CD14-positive monocyte (primary cell): Measurements from ENCODE around the gene ALG11. TPM values are rescaled to one million over a fixed set of nuclear protein-coding genes. Genes with fewer than 3 reads are reported as not detected.

ENCODE experiments used
- DNase-seq, 3 donors: peaks; one replicate each; pipeline ENCODE4 v3.0.0-alpha.2; 2011 to 2022
- H2AFZ ChIP-seq: 2 replicates; pipeline ENCODE4 v1.6.0; 2012; ENCODE audit warnings: mild to moderate bottlenecking, low read depth, low read length, inconsistent platforms; ENCODE audit not compliant: insufficient read depth, poor library complexity, severe bottlenecking
- H3K27ac ChIP-seq, 2 donors: 1 replicate in 1 of 2; 2 replicates in 1 of 2; pipeline ENCODE4 v1.5.1; 2012 to 2013; ENCODE audit warnings: low read length in 2 of 2, control low read depth in 1 of 2, inconsistent platforms in 1 of 2, low read depth in 1 of 2, mild to moderate bottlenecking in 1 of 2
- H3K27me3 ChIP-seq, 2 donors: one replicate each; pipeline versions ENCODE4 v1.6.0 to v1.6.1; 2011 to 2013; ENCODE audit warnings: low read length in 2 of 2; ENCODE audit not compliant: control insufficient read depth in 2 of 2, insufficient read depth in 2 of 2
- H3K36me3 ChIP-seq, 2 donors: replicated peaks in 1 of 2; 1 replicate in 1 of 2; 2 replicates in 1 of 2; pipeline versions ENCODE4 v1.5.1 to v1.6.1; 2012 to 2013; ENCODE audit warnings: low read length in 2 of 2, control low read depth in 1 of 2, inconsistent platforms in 1 of 2, mild to moderate bottlenecking in 1 of 2; ENCODE audit not compliant: insufficient read depth in 2 of 2, control insufficient read depth in 1 of 2
- H3K4me1 ChIP-seq, 2 donors: 1 replicate in 1 of 2; 2 replicates in 1 of 2; pipeline versions ENCODE4 v1.5.1 to v1.6.1; 2012 to 2013; ENCODE audit warnings: low read length in 2 of 2, control low read depth in 1 of 2, inconsistent platforms in 1 of 2, mild to moderate bottlenecking in 1 of 2, moderate library complexity in 1 of 2; ENCODE audit not compliant: insufficient read depth in 2 of 2, control insufficient read depth in 1 of 2
- H3K4me2 ChIP-seq: replicated peaks from 2 replicates; pipeline ENCODE3; 2012; ENCODE audit warnings: low read length, moderate library complexity, mild to moderate bottlenecking; ENCODE audit not compliant: poor library complexity, severe bottlenecking; ENCODE audit errors: extremely low read depth
- H3K4me3 ChIP-seq, 3 experiments: fragments of 200-600 bp in 1 of 3; sonication (generic) in 1 of 3; replicated peaks in 1 of 3; 1 replicate in 2 of 3; 2 replicates in 1 of 3; pipeline ENCODE4 v1.5.1; 2011 to 2013; ENCODE audit warnings: low read length in 3 of 3, mild to moderate bottlenecking in 3 of 3, control low read depth in 2 of 3, low read depth in 2 of 3, inconsistent platforms in 1 of 3, moderate library complexity in 1 of 3
- H3K79me2 ChIP-seq: 2 replicates; pipeline ENCODE4 v1.6.0; 2012; ENCODE audit warnings: mild to moderate bottlenecking, control low read depth, inconsistent platforms, low read length, moderate library complexity; ENCODE audit not compliant: insufficient read depth
- H3K9ac ChIP-seq: 2 replicates; pipeline ENCODE4 v1.6.0; 2017; ENCODE audit warnings: low read length, mild to moderate bottlenecking; ENCODE audit not compliant: insufficient read depth, poor library complexity, severe bottlenecking
- H3K9me3 ChIP-seq, 2 donors: replicated peaks in 1 of 2; 1 replicate in 1 of 2; 2 replicates in 1 of 2; pipeline versions ENCODE4 v1.5.1 to v1.6.1; 2012 to 2013; ENCODE audit warnings: low read length in 2 of 2, control low read depth in 1 of 2; ENCODE audit not compliant: control insufficient read depth in 1 of 2, insufficient read depth in 1 of 2
- H4K20me1 ChIP-seq: 2 replicates; pipeline ENCODE4 v1.6.0; 2012; ENCODE audit warnings: mild to moderate bottlenecking, low read length, control low read depth, moderate library complexity; ENCODE audit not compliant: insufficient read depth
- H3K27ac Mint-ChIP-seq, 7 donors: one replicate each; pipeline ENCODE4 v1.8.0; 2020; ENCODE audit warnings: mild to moderate bottlenecking in 7 of 7, mixed read lengths in 7 of 7, moderate library complexity in 6 of 7, inconsistent platforms in 2 of 7
- H3K27me3 Mint-ChIP-seq, 3 donors: one replicate each; pipeline ENCODE4 v1.8.0; 2021 to 2022; ENCODE audit warnings: low read depth in 3 of 3, mild to moderate bottlenecking in 3 of 3, mixed read lengths in 3 of 3, moderate library complexity in 3 of 3, inconsistent platforms in 1 of 3
- H3K36me3 Mint-ChIP-seq, 2 donors: one replicate each; pipeline ENCODE4 v1.8.0; 2020; ENCODE audit warnings: mixed read lengths in 2 of 2, inconsistent platforms in 1 of 2, mild to moderate bottlenecking in 1 of 2
- H3K4me1 Mint-ChIP-seq: one replicate; pipeline ENCODE4 v1.8.0; 2020; ENCODE audit warnings: mild to moderate bottlenecking, mixed read lengths
- H3K4me3 Mint-ChIP-seq, 2 donors: one replicate each; pipeline ENCODE4 v1.8.0; 2020; ENCODE audit warnings: mild to moderate bottlenecking in 2 of 2, mixed read lengths in 2 of 2, moderate library complexity in 1 of 2
- H3K9me3 Mint-ChIP-seq, 7 donors: one replicate each; pipeline ENCODE4 v1.8.0; 2020 to 2022; ENCODE audit warnings: mixed read lengths in 7 of 7, mild to moderate bottlenecking in 6 of 7, moderate library complexity in 6 of 7, inconsistent platforms in 2 of 7
- WGBS: methylation state at CpG from one replicate; pipeline ENCODE4 v1.1.5; 2013; ENCODE audit warnings: missing lambda C conversion rate; ENCODE audit not compliant: insufficient coverage; 5-methylcytosine and 5-hydroxymethylcytosine counted together
- intact Hi-C, 2 donors: fragments of 100-400 bp; cut with micrococcal nuclease; formaldehyde crosslinking; loops; one replicate each; pipeline versions ENCODE4 v1.15.0 to v1.15.1; 2023
- polyA plus RNA-seq, 3 donors: library from polyadenylated mRNA; depleted of rRNA in 1 of 3; unstranded in 2 of 3; stranded (reverse) in 1 of 3; fragments of 300-500 nt in 2 of 3; fragments of >200 nt in 1 of 3; fragmentation: Illumina TruSeq in 2 of 3; gene quantifications; 1 replicate in 2 of 3; 2 replicates in 1 of 3; pipeline ENCODE4 v1.2.3, GENCODE V29; 2012 to 2021
- TF ChIP-seq, protein P1 (sequence below): fragments of 200-600 bp; IDR thresholded peaks from one replicate; pipeline ENCODE4 v1.8.0; 2022; ENCODE audit warnings: antibody characterized with exemption, mild to moderate bottlenecking

ALG11 gene
- polyA plus RNA-seq, 3 donors, result 3.7 to 16.9 (median 14.2) TPM

DNA sequence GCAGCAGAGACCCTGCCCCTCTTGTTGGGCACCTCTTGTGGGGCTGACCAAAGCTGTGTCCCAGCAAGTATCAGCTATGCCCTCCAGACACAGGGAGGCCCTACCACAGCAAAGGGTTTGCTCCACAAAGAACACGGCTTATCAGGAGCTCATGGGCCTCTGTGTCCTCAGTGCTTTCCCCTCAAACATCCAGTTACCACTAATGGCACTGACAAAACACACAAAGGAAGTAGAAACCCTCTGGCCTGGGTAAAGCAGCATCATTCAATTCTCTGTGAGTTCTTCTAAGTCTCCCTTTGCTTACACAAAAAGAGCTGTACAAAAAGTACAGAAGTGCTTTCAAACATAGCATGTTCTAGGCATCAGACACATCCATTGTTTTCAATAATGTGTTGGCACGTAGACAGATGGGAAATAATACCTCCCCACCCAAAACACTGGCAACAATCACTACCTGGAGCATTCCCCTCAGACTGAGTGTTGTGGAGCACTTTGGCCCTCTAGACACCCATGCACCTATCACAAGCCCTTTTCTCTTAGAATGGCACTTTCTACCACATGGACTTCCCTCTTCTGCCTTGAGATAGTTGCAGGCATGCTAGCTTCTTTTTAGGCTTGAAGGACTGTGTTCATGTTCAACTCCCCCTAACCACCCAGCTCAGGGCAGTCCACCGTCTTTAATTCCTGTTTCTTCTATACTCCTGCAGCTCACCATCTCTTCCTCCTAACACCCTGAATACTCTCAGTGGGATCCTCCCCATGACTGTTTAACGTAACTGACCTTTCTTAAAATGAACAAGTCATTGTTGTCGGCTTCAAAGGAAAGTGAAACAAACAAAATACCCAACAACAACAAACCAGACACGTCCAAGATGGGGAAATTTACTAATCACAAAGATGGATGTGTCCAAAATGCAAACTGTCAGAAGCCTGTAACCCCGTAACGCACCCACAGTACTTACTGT is 44.4 kb upstream of the ALG11 start:
- Mint-ChIP-seq H3K9me3 (no peaks in the 10 kb centered on the region), H3K4me3 (no peak overlapping the region), H3K36me3 (no peaks in the 10 kb centered on the region), H3K4me1 (peaks cover 5% of the 10 kb centered on the region), H3K27ac (no peak overlapping the region), H3K27me3 (peaks cover under 1 to 4% (median 2%) of the 10 kb centered on the region in 3 donors)
- no peaks in the 10 kb centered on the region for H3K9me3 ChIP-seq
- H3K36me3 ChIP-seq, result no peaks in the 10 kb centered on the region
- DNase-seq, result no peak
- no peaks in the 10 kb centered on the region for H3K4me1 ChIP-seq
- H3K4me3 ChIP-seq, result no peak overlapping the region
- 82% methylated on average over 5 of the region's 8 CpGs for WGBS
- no peak overlapping the region for H3K9ac ChIP-seq
- no peak overlapping the region for H2AFZ ChIP-seq
- TF ChIP-seq, protein P1, sequence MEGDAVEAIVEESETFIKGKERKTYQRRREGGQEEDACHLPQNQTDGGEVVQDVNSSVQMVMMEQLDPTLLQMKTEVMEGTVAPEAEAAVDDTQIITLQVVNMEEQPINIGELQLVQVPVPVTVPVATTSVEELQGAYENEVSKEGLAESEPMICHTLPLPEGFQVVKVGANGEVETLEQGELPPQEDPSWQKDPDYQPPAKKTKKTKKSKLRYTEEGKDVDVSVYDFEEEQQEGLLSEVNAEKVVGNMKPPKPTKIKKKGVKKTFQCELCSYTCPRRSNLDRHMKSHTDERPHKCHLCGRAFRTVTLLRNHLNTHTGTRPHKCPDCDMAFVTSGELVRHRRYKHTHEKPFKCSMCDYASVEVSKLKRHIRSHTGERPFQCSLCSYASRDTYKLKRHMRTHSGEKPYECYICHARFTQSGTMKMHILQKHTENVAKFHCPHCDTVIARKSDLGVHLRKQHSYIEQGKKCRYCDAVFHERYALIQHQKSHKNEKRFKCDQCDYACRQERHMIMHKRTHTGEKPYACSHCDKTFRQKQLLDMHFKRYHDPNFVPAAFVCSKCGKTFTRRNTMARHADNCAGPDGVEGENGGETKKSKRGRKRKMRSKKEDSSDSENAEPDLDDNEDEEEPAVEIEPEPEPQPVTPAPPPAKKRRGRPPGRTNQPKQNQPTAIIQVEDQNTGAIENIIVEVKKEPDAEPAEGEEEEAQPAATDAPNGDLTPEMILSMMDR, result no peak
- no peaks in the 10 kb centered on the region for H4K20me1 ChIP-seq
- no peak overlapping the region for H3K4me2 ChIP-seq
- H3K27me3 ChIP-seq, result no peaks in the 10 kb centered on the region
- no peak overlapping the region for H3K27ac ChIP-seq
- intact Hi-C loops, result no loop called here
- no peaks in the 10 kb centered on the region for H3K79me2 ChIP-seq

DNA sequence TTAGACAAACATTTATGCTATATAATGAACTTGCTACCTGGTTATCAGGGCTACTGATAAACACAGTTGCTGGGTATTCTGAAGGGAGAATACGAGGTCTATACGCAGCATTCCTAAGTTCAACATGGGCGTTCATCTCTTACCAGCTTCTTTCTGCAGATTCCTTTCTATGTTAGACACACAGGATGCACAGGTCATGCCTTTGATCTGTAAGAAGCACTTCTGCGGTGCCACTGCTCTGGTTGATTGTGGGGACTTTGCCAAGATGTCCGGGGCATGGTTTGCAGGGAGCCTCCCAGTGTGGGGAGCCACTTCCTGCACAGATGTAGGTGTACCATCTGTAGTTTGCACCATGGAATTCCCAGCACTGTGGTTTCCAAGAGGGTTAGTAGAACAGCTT is 41.8 kb upstream of the ALG11 start:
- Mint-ChIP-seq H3K27me3 (peaks cover 0 to 5% (median 4%) of the 10 kb centered on the region in 3 donors), H3K9me3 (peaks cover 0 to 3% (median 0%) of the 10 kb centered on the region in 7 donors), H3K36me3 (no peaks in the 10 kb centered on the region), H3K4me1 (peaks cover 5% of the 10 kb centered on the region), H3K27ac (no peak overlapping the region), H3K4me3 (no peak overlapping the region)
- H4K20me1 ChIP-seq, result no peaks in the 10 kb centered on the region
- H3K9me3 ChIP-seq, result no peaks in the 10 kb centered on the region
- no peak overlapping the region for H3K27ac ChIP-seq
- TF ChIP-seq, protein P1, result no peak
- no peak overlapping the region for H3K9ac ChIP-seq
- H3K36me3 ChIP-seq, result no peaks in the 10 kb centered on the region
- no peak overlapping the region for H3K4me3 ChIP-seq
- H3K4me2 ChIP-seq, result no peak overlapping the region
- H3K79me2 ChIP-seq, result no peaks in the 10 kb centered on the region
- no peaks in the 10 kb centered on the region for H3K4me1 ChIP-seq
- intact Hi-C loops, result no loop called here
- no peak for DNase-seq
- no peaks in the 10 kb centered on the region for H3K27me3 ChIP-seq
- WGBS, result 79% methylated on average over 4 of the region's 5 CpGs
- no peak overlapping the region for H2AFZ ChIP-seq
